ENCODE measurements around the gene PJVK.
"Not testable (repeated sequence)": the region's sequence is repeated elsewhere in the genome, so short reads cannot be mapped to it uniquely, and the experiment has no call there.

The PJVK gene

GRCh38 chr2:178450774-178451525 lies at the start of gene PJVK, which contains the start of gene PRKRA:
Gene PJVK, plus strand, starts transcription at chr2:178451378. Its CDS starts 2,032 bp downstream, at chr2:178453410.
Gene PRKRA, minus strand, starts transcription at chr2:178451175. Its CDS starts 145 bp downstream, at chr2:178451030.
- Histone ChIP-seq H3K4me3 (peak within 1 kb of the TSS; percentile 83), H3K27me3 (ENCODE audit: low read depth) (no peaks in the 10 kb centered on the region), H3K36me3 (replicated peaks) (peaks cover 18% of the 10 kb centered on the region), H3K4me1 (peaks cover 18% of the 10 kb centered on the region), H3K9me3 (no peaks in the 10 kb centered on the region)
- in situ Hi-C loops (cut with MboI; ENCODE audit: low sequenced_read_pairs), result no loop called here
- peak; percentile 96 to 98 for DNase-seq (ENCODE audit: low spot score in 2 of 2)

GRCh38 chr2:178401994-178402437 lies 49.2 kb upstream of the PJVK start:
- Histone ChIP-seq H3K27me3 (ENCODE audit: low read depth) (no peaks in the 10 kb centered on the region), H3K4me3 (no peak overlapping the region), H3K4me1 (peaks cover 5% of the 10 kb centered on the region), H3K36me3 (replicated peaks) (no peaks in the 10 kb centered on the region; the same call in 1 of the 2 replicates), H3K9me3 (no peaks in the 10 kb centered on the region)
- in situ Hi-C loops (cut with MboI; ENCODE audit: low sequenced_read_pairs), result no loop called here
- no peak for DNase-seq (ENCODE audit: low spot score in 2 of 2)

GRCh38 chr2:178403671-178404306 lies 47.4 kb upstream of the PJVK start:
- in situ Hi-C loops (cut with MboI; ENCODE audit: low sequenced_read_pairs), result no loop called here
- Histone ChIP-seq H3K36me3 (replicated peaks) (no peaks in the 10 kb centered on the region), H3K9me3 (no peaks in the 10 kb centered on the region), H3K27me3 (ENCODE audit: low read depth) (no peaks in the 10 kb centered on the region), H3K4me1 (peaks cover 5% of the 10 kb centered on the region), H3K4me3 (no peak overlapping the region)
- DNase-seq (ENCODE audit: low spot score in 2 of 2), result no peak

GRCh38 chr2:178404368-178404767 lies 46.8 kb upstream of the PJVK start:
- DNase-seq (ENCODE audit: low spot score in 2 of 2), result no peak
- Histone ChIP-seq H3K4me1 (peaks cover 5% of the 10 kb centered on the region), H3K27me3 (ENCODE audit: low read depth) (no peaks in the 10 kb centered on the region), H3K36me3 (replicated peaks) (no peaks in the 10 kb centered on the region), H3K9me3 (no peaks in the 10 kb centered on the region), H3K4me3 (no peak overlapping the region)
- in situ Hi-C loops (cut with MboI; ENCODE audit: low sequenced_read_pairs), result no loop called here

- no peaks in the 10 kb centered on the region for H3K27me3 ChIP-seq (ENCODE audit: low read depth)
- H3K4me1 ChIP-seq, result peaks cover 9% of the 10 kb centered on the region
- in situ Hi-C loops (cut with MboI; ENCODE audit: low sequenced_read_pairs), result no loop called here
- no peak for DNase-seq (ENCODE audit: low spot score in 2 of 2)
- no peaks in the 10 kb centered on the region for H3K9me3 ChIP-seq
- H3K36me3 ChIP-seq (replicated peaks), result no peaks in the 10 kb centered on the region
- no peak overlapping the region for H3K4me3 ChIP-seq
Measured at GRCh38 chr2:178409261-178409660, 41.9 kb upstream of the PJVK start.

GRCh38 chr2:178412047-178412446 lies 39.1 kb upstream of the PJVK start:
- no peaks in the 10 kb centered on the region for H3K9me3 ChIP-seq
- DNase-seq (ENCODE audit: low spot score in 2 of 2), result peak; percentile 14 to 51
- no peak overlapping the region for H3K4me3 ChIP-seq
- H3K36me3 ChIP-seq (replicated peaks), result no peaks in the 10 kb centered on the region; the same call in 1 of the 2 replicates
- peaks cover 21% of the 10 kb centered on the region for H3K4me1 ChIP-seq
- H3K27me3 ChIP-seq (ENCODE audit: low read depth), result no peaks in the 10 kb centered on the region
- in situ Hi-C loops (cut with MboI; ENCODE audit: low sequenced_read_pairs), result loop anchor here (10.0 kb wide), 1 partner anchor 297 kb away; the partner anchor contains the start of gene RBM45

GRCh38 chr2:178412453-178412852 lies 38.7 kb upstream of the PJVK start:
- DNase-seq (ENCODE audit: low spot score in 2 of 2); H3K27me3 ChIP-seq (ENCODE audit: low read depth); H3K4me3 ChIP-seq; H3K36me3 ChIP-seq (replicated peaks); H3K9me3 ChIP-seq: not testable (repeated sequence)
- H3K4me1 ChIP-seq, result peaks cover 21% of the 10 kb centered on the region
- in situ Hi-C loops (cut with MboI; ENCODE audit: low sequenced_read_pairs), result loop anchor here (10.0 kb wide), 1 partner anchor 298 kb away; the partner anchor contains the start of gene RBM45

- H3K9me3 ChIP-seq, result no peaks in the 10 kb centered on the region
- DNase-seq (ENCODE audit: low spot score in 2 of 2), result peak; percentile 78 to 87
- peaks cover 21% of the 10 kb centered on the region for H3K4me1 ChIP-seq
- in situ Hi-C loops (cut with MboI; ENCODE audit: low sequenced_read_pairs), result loop anchor here (10.0 kb wide), 1 partner anchor 299 kb away; the partner anchor contains the start of gene RBM45
- H3K27me3 ChIP-seq (ENCODE audit: low read depth), result no peaks in the 10 kb centered on the region
- H3K4me3 ChIP-seq, result peak overlapping the region; percentile 48
- no peaks in the 10 kb centered on the region; the same call in 1 of the 2 replicates for H3K36me3 ChIP-seq (replicated peaks)
Measured at GRCh38 chr2:178413472-178414265, 37.5 kb upstream of the PJVK start.

GRCh38 chr2:178414266-178415247 lies 36.6 kb upstream of the PJVK start:
- H3K4me1 ChIP-seq, result peaks cover 21% of the 10 kb centered on the region
- peak; percentile 95 to 97 for DNase-seq (ENCODE audit: low spot score in 2 of 2)
- peak overlapping the region; percentile 48 for H3K4me3 ChIP-seq
- no peaks in the 10 kb centered on the region; the same call in 1 of the 2 replicates for H3K36me3 ChIP-seq (replicated peaks)
- no peaks in the 10 kb centered on the region for H3K27me3 ChIP-seq (ENCODE audit: low read depth)
- in situ Hi-C loops (cut with MboI; ENCODE audit: low sequenced_read_pairs), result loop anchor here (10.0 kb wide), 1 partner anchor 300 kb away; the partner anchor contains the start of gene RBM45
- no peaks in the 10 kb centered on the region for H3K9me3 ChIP-seq

- no peak for DNase-seq (ENCODE audit: low spot score in 2 of 2)
- no peak overlapping the region for H3K4me3 ChIP-seq
- peaks cover 21% of the 10 kb centered on the region for H3K4me1 ChIP-seq
- no peaks in the 10 kb centered on the region for H3K27me3 ChIP-seq (ENCODE audit: low read depth)
- in situ Hi-C loops (cut with MboI; ENCODE audit: low sequenced_read_pairs), result loop anchor here (10.0 kb wide), 1 partner anchor 301 kb away; the partner anchor contains the start of gene RBM45
- no peaks in the 10 kb centered on the region for H3K9me3 ChIP-seq
- H3K36me3 ChIP-seq (replicated peaks), result no peaks in the 10 kb centered on the region; the same call in 1 of the 2 replicates
Measured at GRCh38 chr2:178415979-178416378, 35.2 kb upstream of the PJVK start.

GRCh38 chr2:178417916-178418315 lies 33.3 kb upstream of the PJVK start:
- DNase-seq (ENCODE audit: low spot score in 2 of 2), result no peak
- Histone ChIP-seq H3K4me3 (no peak overlapping the region), H3K4me1 (peaks cover 20% of the 10 kb centered on the region), H3K36me3 (replicated peaks) (no peaks in the 10 kb centered on the region; the same call in 1 of the 2 replicates), H3K9me3 (no peaks in the 10 kb centered on the region), H3K27me3 (ENCODE audit: low read depth) (no peaks in the 10 kb centered on the region)
- in situ Hi-C loops (cut with MboI; ENCODE audit: low sequenced_read_pairs), result loop anchor here (10.0 kb wide), 1 partner anchor 303 kb away; the partner anchor contains the start of gene RBM45

- Histone ChIP-seq H3K4me3 (no peak overlapping the region), H3K27me3 (ENCODE audit: low read depth) (no peaks in the 10 kb centered on the region), H3K36me3 (replicated peaks) (no peaks in the 10 kb centered on the region; the same call in 1 of the 2 replicates), H3K9me3 (no peaks in the 10 kb centered on the region), H3K4me1 (peaks cover 17% of the 10 kb centered on the region)
- DNase-seq (ENCODE audit: low spot score in 2 of 2), result no peak
- in situ Hi-C loops (cut with MboI; ENCODE audit: low sequenced_read_pairs), result loop anchor here (10.0 kb wide), 1 partner anchor 304 kb away; the partner anchor contains the start of gene RBM45
Measured at GRCh38 chr2:178418426-178418825, 32.8 kb upstream of the PJVK start.
